DOHH2 (cell line): ENCODE measurements around the gene B3GNT3.
A peak's percentile ranks its signal among the peaks of the same experiment; 100 is the strongest.

ENCODE experiments used
- H3F3A ChIP-seq: fragments of 200-600 bp; sonication (generic), shearing (Covaris generic); 2 replicates; pipeline ENCODE4 v1.6.0; 2016; ENCODE audit warnings: antibody characterized with exemption, mild to moderate bottlenecking; ENCODE audit not compliant: control insufficient read depth, insufficient read depth
- H3K27ac ChIP-seq: fragments of 200-600 bp; sonication (generic); 2 replicates; pipeline ENCODE4 v1.5.1; 2014; ENCODE audit warnings: low read depth, mild to moderate bottlenecking, low read length, moderate library complexity
- H3K27me3 ChIP-seq: fragments of 200-600 bp; sonication (generic); 2 replicates; pipeline ENCODE4 v1.6.1; 2014; ENCODE audit warnings: mild to moderate bottlenecking, low read length, mixed read lengths; ENCODE audit not compliant: control insufficient read depth
- H3K36me3 ChIP-seq: fragments of 200-600 bp; sonication (generic); 2 replicates; pipeline ENCODE4 v1.6.1; 2014; ENCODE audit warnings: mild to moderate bottlenecking, low read length, moderate library complexity, mixed read lengths; ENCODE audit not compliant: control insufficient read depth
- H3K4me1 ChIP-seq: fragments of 200-600 bp; sonication (generic); 2 replicates; pipeline ENCODE4 v1.6.1; 2014; ENCODE audit warnings: mild to moderate bottlenecking, low read length, mixed read lengths; ENCODE audit not compliant: control insufficient read depth
- H3K4me2 ChIP-seq: fragments of 200-600 bp; sonication (generic); 2 replicates; pipeline ENCODE4 v1.6.0; 2014; ENCODE audit warnings: mild to moderate bottlenecking, low read length, moderate library complexity
- H3K4me3 ChIP-seq: fragments of 200-600 bp; sonication (generic); 2 replicates; pipeline ENCODE4 v1.5.1; 2014; ENCODE audit warnings: mild to moderate bottlenecking, low read length, mixed read lengths
- H3K79me2 ChIP-seq: fragments of 200-600 bp; sonication (generic); 2 replicates; pipeline ENCODE4 v1.6.1; 2014; ENCODE audit warnings: mild to moderate bottlenecking, low read length, mixed read lengths; ENCODE audit not compliant: control insufficient read depth
- H3K9me2 ChIP-seq: fragments of 200-600 bp; sonication (generic); replicated peaks from 2 replicates; pipeline ENCODE4 v1.6.1; 2014; ENCODE audit warnings: mild to moderate bottlenecking, low read length, mixed read lengths; ENCODE audit not compliant: control insufficient read depth
- H3K9me3 ChIP-seq: fragments of 200-600 bp; sonication (generic); 2 replicates; pipeline ENCODE4 v1.6.1; 2014; ENCODE audit warnings: antibody characterized with exemption, low read length, mixed read lengths; ENCODE audit not compliant: control insufficient read depth, insufficient read depth
- H4K20me1 ChIP-seq: fragments of 200-600 bp; sonication (generic); 2 replicates; pipeline ENCODE4 v1.6.0; 2014; ENCODE audit warnings: low read depth, mild to moderate bottlenecking, antibody characterized with exemption, low read length, moderate library complexity; ENCODE audit not compliant: control insufficient read depth, insufficient read depth
- EZH2phosphoT487 ChIP-seq: fragments of 200-600 bp; sonication (generic); IDR thresholded peaks from 2 replicates; pipeline ENCODE4 v1.6.1; 2017; ENCODE audit warnings: borderline replicate concordance, mild to moderate bottlenecking, antibody characterized with exemption, low read length, moderate library complexity, mixed read lengths
- TF ChIP-seq, protein P1 (sequence below): fragments of 200-600 bp; sonication (generic); IDR thresholded peaks from one replicate; pipeline ENCODE4 v1.5.1; 2014; ENCODE audit warnings: antibody characterized with exemption, mild to moderate bottlenecking, low read depth, low read length; ENCODE audit not compliant: poor library complexity, severe bottlenecking

The B3GNT3 gene

DNA sequence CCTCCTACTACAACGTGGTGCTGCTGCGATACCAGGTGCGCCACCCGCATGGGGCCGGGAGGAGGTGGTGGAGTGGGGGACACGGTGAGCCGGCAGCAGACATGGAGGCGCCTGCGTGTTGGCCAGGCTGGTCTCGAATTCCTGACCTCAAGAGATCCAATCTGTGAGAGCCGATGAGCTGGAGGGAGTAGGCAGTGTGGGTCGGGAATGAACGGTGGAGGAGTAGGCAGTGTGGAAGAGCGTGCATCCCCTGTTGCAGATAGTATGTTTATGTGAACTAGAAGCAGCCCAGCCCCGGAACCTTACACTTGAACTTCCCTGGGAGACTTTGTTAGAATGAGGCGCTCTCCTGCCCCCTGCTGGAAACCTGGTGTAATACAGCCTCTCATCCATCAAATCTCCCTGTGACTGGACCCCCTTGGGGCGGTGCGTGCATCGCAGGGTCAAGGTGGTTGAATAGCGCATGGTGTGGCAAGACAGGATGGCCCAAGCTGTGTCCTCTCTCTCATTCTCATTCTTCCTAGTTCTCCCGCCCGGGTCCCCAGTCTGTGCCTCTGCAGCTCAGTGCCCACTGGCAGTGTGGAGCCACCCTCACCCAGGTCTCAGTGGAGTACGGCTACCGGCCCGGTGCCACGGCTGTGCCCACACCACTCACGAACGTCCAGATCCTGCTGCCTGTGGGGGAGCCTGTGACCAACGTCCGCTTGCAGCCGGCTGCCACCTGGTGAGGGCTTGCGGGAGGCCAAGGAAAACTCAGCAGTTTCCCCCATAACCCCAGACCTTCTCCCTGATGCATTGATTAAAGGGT is 10.5 kb upstream of the B3GNT3 start:
- no peaks in the 10 kb centered on the region for H3K9me3 ChIP-seq
- H3K9me2 ChIP-seq: no peaks in the 10 kb centered on the region
- no peaks in the 10 kb centered on the region for H3F3A ChIP-seq
- peaks cover under 1% of the 10 kb centered on the region; the same call in 1 of the 2 replicates for H3K4me1 ChIP-seq
- no peak overlapping the region for H3K4me3 ChIP-seq
- H3K27ac ChIP-seq: no peak overlapping the region
- no peaks in the 10 kb centered on the region for H3K27me3 ChIP-seq
- H3K36me3 ChIP-seq: peaks cover 44% of the 10 kb centered on the region
- H3K4me2 ChIP-seq: no peak overlapping the region
- TF ChIP-seq, protein P1, sequence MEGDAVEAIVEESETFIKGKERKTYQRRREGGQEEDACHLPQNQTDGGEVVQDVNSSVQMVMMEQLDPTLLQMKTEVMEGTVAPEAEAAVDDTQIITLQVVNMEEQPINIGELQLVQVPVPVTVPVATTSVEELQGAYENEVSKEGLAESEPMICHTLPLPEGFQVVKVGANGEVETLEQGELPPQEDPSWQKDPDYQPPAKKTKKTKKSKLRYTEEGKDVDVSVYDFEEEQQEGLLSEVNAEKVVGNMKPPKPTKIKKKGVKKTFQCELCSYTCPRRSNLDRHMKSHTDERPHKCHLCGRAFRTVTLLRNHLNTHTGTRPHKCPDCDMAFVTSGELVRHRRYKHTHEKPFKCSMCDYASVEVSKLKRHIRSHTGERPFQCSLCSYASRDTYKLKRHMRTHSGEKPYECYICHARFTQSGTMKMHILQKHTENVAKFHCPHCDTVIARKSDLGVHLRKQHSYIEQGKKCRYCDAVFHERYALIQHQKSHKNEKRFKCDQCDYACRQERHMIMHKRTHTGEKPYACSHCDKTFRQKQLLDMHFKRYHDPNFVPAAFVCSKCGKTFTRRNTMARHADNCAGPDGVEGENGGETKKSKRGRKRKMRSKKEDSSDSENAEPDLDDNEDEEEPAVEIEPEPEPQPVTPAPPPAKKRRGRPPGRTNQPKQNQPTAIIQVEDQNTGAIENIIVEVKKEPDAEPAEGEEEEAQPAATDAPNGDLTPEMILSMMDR: peak; percentile 90
- TF ChIP-seq EZH2phosphoT487: no peak
- H3K79me2 ChIP-seq: no peaks in the 10 kb centered on the region
- H4K20me1 ChIP-seq: peaks cover 6% of the 10 kb centered on the region; the same call in 1 of the 2 replicates

DNA sequence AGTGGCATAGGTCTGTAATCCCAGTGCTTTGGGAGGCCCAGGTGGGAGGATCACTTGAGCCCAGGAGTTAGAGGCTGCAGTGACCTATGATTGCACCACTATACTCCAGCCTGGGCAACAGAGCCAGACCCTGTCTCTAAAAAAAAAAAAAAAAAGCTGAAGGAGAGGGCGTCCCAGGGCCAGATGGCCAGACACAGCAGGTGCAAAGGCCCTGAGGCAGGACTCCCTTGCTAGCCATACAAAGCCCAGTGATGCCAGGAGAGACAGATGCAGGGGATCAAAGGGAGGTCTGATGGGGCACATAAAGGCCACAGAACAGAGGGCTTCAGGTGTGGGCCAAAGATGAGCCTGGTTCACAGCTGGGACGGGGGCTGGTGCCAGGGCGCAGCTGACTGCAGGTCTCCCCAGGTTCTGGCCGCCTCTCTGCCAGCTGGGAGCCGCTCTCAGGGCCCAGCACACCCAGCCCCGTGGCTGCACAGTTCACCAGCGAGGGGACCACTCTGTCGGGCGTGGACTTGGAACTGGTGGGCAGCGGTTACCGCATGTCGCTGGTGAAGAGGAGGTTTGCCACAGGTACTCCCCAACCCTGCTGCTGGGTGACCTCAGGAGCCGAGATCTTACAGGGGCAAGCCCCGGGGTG is 7.5 kb upstream of the B3GNT3 start:
- Histone ChIP-seq H3K4me3 (no peak overlapping the region), H4K20me1 (peaks cover 7% of the 10 kb centered on the region; the same call in 1 of the 2 replicates), H3K27ac (no peak overlapping the region), H3K4me1 (no peaks in the 10 kb centered on the region; the same call in 1 of the 2 replicates), H3K9me2 (no peaks in the 10 kb centered on the region), H3K79me2 (no peaks in the 10 kb centered on the region), H3F3A (no peaks in the 10 kb centered on the region), H3K9me3 (no peaks in the 10 kb centered on the region), H3K36me3 (peaks cover 28% of the 10 kb centered on the region), H3K4me2 (no peak overlapping the region), H3K27me3 (no peaks in the 10 kb centered on the region)
- no peak for TF ChIP-seq EZH2phosphoT487
- TF ChIP-seq, protein P1: no peak

DNA sequence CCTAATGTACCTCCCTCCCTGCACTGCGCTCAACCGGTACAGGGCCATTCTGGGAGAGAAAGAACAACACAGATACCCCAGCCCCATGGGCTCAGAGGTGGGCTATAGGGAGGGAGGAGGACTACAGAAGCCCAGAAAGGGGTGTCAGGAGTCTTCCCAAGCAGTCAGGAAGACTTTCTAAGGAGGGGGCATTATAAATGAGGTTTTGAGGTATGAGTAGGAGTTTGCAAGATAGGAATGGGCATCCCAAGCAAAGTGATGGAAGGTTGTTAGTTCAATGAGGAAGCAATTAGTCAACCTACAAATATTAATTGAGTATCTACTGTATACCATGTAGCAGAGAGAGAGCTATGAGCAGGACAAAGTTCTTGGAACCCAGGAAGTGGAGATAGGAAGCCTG is 6.3 kb upstream of the B3GNT3 start:
- no peak overlapping the region for H3K4me2 ChIP-seq
- no peak overlapping the region for H3K27ac ChIP-seq
- H3K79me2 ChIP-seq: no peaks in the 10 kb centered on the region
- H3K9me3 ChIP-seq: no peaks in the 10 kb centered on the region
- no peak for TF ChIP-seq EZH2phosphoT487
- TF ChIP-seq, protein P1: no peak
- no peak overlapping the region for H3K4me3 ChIP-seq
- H3K27me3 ChIP-seq: peaks cover 3% of the 10 kb centered on the region
- H3K36me3 ChIP-seq: peaks cover 24% of the 10 kb centered on the region
- H4K20me1 ChIP-seq: peaks cover 7% of the 10 kb centered on the region; the same call in 1 of the 2 replicates
- no peaks in the 10 kb centered on the region for H3F3A ChIP-seq
- no peaks in the 10 kb centered on the region for H3K9me2 ChIP-seq
- no peaks in the 10 kb centered on the region; the same call in 1 of the 2 replicates for H3K4me1 ChIP-seq
